Astrocyte (in vitro differentiated cells and primary cell): ENCODE measurements around the gene DISP3. TPM values are rescaled to one million over a fixed set of nuclear protein-coding genes. Genes with fewer than 3 reads are reported as not detected.

Experiments
- DNase-seq: peaks from one replicate; pipeline ENCODE4 v3.0.0-alpha.2; 2010; ENCODE audit warnings: low read depth
- FAIRE-seq: peaks from 2 replicates; lab custom pipeline; 2011; peaks lifted over from hg19 to GRCh38; lab: Jason Lieb, UNC
- H2AFZ ChIP-seq: 2 replicates; pipeline ENCODE4 v1.6.0; 2012; ENCODE audit warnings: low read depth, low read length, inconsistent platforms
- H3K27ac ChIP-seq: 2 replicates; pipeline ENCODE4 v1.5.1; 2011; ENCODE audit warnings: low read depth, low read length, inconsistent platforms
- H3K27me3 ChIP-seq: 2 replicates; pipeline ENCODE4 v1.6.0; 2011; ENCODE audit warnings: low read length, inconsistent platforms; ENCODE audit not compliant: insufficient read depth
- H3K36me3 ChIP-seq: 2 replicates; pipeline ENCODE4 v1.5.1; 2011; ENCODE audit warnings: low read length, inconsistent platforms; ENCODE audit not compliant: insufficient read depth
- H3K4me1 ChIP-seq: 2 replicates; pipeline ENCODE4 v1.5.1; 2011; ENCODE audit warnings: low read length, inconsistent platforms; ENCODE audit not compliant: insufficient read depth
- H3K4me2 ChIP-seq: 2 replicates; pipeline ENCODE4 v1.6.0; 2012; ENCODE audit warnings: low read length, inconsistent platforms
- H3K4me3 ChIP-seq: 2 replicates; pipeline ENCODE4 v1.5.1; 2011; ENCODE audit warnings: low read depth, mild to moderate bottlenecking, low read length, inconsistent platforms; ENCODE audit not compliant: insufficient read depth
- H3K79me2 ChIP-seq: 2 replicates; pipeline ENCODE4 v1.6.0; 2012; ENCODE audit warnings: mild to moderate bottlenecking, low read length, inconsistent platforms; ENCODE audit not compliant: insufficient read depth
- H3K9ac ChIP-seq: 2 replicates; pipeline ENCODE4 v1.6.0; 2012; ENCODE audit warnings: mild to moderate bottlenecking, low read length, inconsistent platforms
- H3K9me3 ChIP-seq: 2 replicates; pipeline ENCODE4 v1.5.1; 2012; ENCODE audit warnings: low read depth, mild to moderate bottlenecking, low read length, inconsistent platforms; ENCODE audit not compliant: insufficient read depth
- H4K20me1 ChIP-seq: 2 replicates; pipeline ENCODE4 v1.6.0; 2012; ENCODE audit warnings: low read length, inconsistent platforms; ENCODE audit not compliant: insufficient read depth
- H3K27ac Mint-ChIP-seq: one replicate; pipeline ENCODE4 v1.8.0; 2021; ENCODE audit warnings: mild to moderate bottlenecking, mixed read lengths; ENCODE audit not compliant: unreplicated experiment
- H3K27me3 Mint-ChIP-seq: one replicate; pipeline ENCODE4 v1.8.0; 2021; ENCODE audit warnings: low read depth, mixed read lengths; ENCODE audit not compliant: unreplicated experiment
- H3K36me3 Mint-ChIP-seq: one replicate; pipeline ENCODE4 v1.8.0; 2021; ENCODE audit warnings: low read depth, mixed read lengths; ENCODE audit not compliant: unreplicated experiment
- H3K4me1 Mint-ChIP-seq: one replicate; pipeline ENCODE4 v1.8.0; 2021; ENCODE audit warnings: low read depth, mixed read lengths; ENCODE audit not compliant: unreplicated experiment
- H3K4me3 Mint-ChIP-seq: one replicate; pipeline ENCODE4 v1.8.0; 2021; ENCODE audit warnings: mild to moderate bottlenecking, moderate library complexity, mixed read lengths; ENCODE audit not compliant: unreplicated experiment
- H3K9me3 Mint-ChIP-seq: one replicate; pipeline ENCODE4 v1.8.0; 2021; ENCODE audit warnings: mild to moderate bottlenecking, mixed read lengths; ENCODE audit not compliant: unreplicated experiment
- CTCF ChIP-seq: IDR thresholded peaks from 2 replicates; pipeline ENCODE4 v1.5.1; 2011; ENCODE audit warnings: low read depth, mild to moderate bottlenecking, inconsistent platforms, low read length, moderate library complexity; ENCODE audit not compliant: insufficient read depth
- EZH2 ChIP-seq: IDR thresholded peaks from 2 replicates; pipeline ENCODE4 v1.6.1; 2012; ENCODE audit warnings: mild to moderate bottlenecking, low read length, inconsistent platforms; ENCODE audit not compliant: insufficient read depth
- total RNA-seq: library from RNA; stranded (reverse); gene quantifications from 2 replicates; pipeline ENCODE4 v1.2.1, GENCODE V29; 2021

DISP3 gene
- total RNA-seq, 1 donor from 2014 or later = 0.32 TPM

GRCh38 chr1:11479375-11479979 is 522 bp downstream of the DISP3 start:
- Histone ChIP-seq H3K79me2 (no peaks in the 10 kb centered on the region), H3K9ac (peak overlapping the region; percentile 83), H3K36me3 (no peaks in the 10 kb centered on the region), H2AFZ (peak overlapping the region; percentile 92), H3K27me3 (peaks cover 28% of the 10 kb centered on the region), H3K4me1 (peaks cover 6% of the 10 kb centered on the region), H3K27ac (no peak overlapping the region), H3K4me3 (peak overlapping the region; percentile 52), H3K9me3 (no peaks in the 10 kb centered on the region), H3K4me2 (peak overlapping the region; percentile 87), H4K20me1 (no peaks in the 10 kb centered on the region)
- FAIRE-seq (no peak), DNase-seq (no peak)
- Mint-ChIP-seq H3K4me3 (peak overlapping the region; percentile 68), H3K36me3 (no peaks in the 10 kb centered on the region), H3K9me3 (peaks cover 7% of the 10 kb centered on the region), H3K27ac (no peak overlapping the region), H3K4me1 (peaks cover 3% of the 10 kb centered on the region), H3K27me3 (peaks cover 75% of the 10 kb centered on the region)
- TF ChIP-seq EZH2 (peak; percentile 84), CTCF (no peak)

- no peak for TF ChIP-seq CTCF
- TF ChIP-seq EZH2 = no peak
- Histone ChIP-seq H3K4me2 (no peak overlapping the region), H3K79me2 (no peaks in the 10 kb centered on the region), H4K20me1 (no peaks in the 10 kb centered on the region), H3K27ac (no peak overlapping the region), H3K9ac (no peak overlapping the region), H3K36me3 (no peaks in the 10 kb centered on the region), H3K4me3 (no peak overlapping the region), H3K9me3 (no peaks in the 10 kb centered on the region), H3K27me3 (peaks cover 33% of the 10 kb centered on the region), H3K4me1 (peaks cover 6% of the 10 kb centered on the region), H2AFZ (no peak overlapping the region)
- FAIRE-seq = no peak
- Mint-ChIP-seq H3K4me1 (peaks cover 3% of the 10 kb centered on the region), H3K36me3 (no peaks in the 10 kb centered on the region), H3K27me3 (peaks cover 72% of the 10 kb centered on the region), H3K4me3 (peak overlapping the region; percentile 28), H3K9me3 (peaks cover 6% of the 10 kb centered on the region), H3K27ac (no peak overlapping the region)
- no peak for DNase-seq
Observed at GRCh38 chr1:11481019-11481418, 2.1 kb downstream of the DISP3 start.

- H3K27ac ChIP-seq = no peak overlapping the region
- no peaks in the 10 kb centered on the region for H3K9me3 ChIP-seq
- no peak overlapping the region for H3K4me3 ChIP-seq
- no peaks in the 10 kb centered on the region for H3K79me2 ChIP-seq
- no peak overlapping the region for H3K4me2 ChIP-seq
- peaks cover 72% of the 10 kb centered on the region for H3K27me3 Mint-ChIP-seq
- H4K20me1 ChIP-seq = no peaks in the 10 kb centered on the region
- peaks cover 3% of the 10 kb centered on the region for H3K4me1 Mint-ChIP-seq
- H3K4me3 Mint-ChIP-seq = no peak overlapping the region
- FAIRE-seq (no peak), DNase-seq (no peak)
- peaks cover 6% of the 10 kb centered on the region for H3K9me3 Mint-ChIP-seq
- H3K27ac Mint-ChIP-seq = no peak overlapping the region
- no peaks in the 10 kb centered on the region for H3K36me3 ChIP-seq
- no peak overlapping the region for H2AFZ ChIP-seq
- no peak overlapping the region for H3K9ac ChIP-seq
- no peaks in the 10 kb centered on the region for H3K36me3 Mint-ChIP-seq
- H3K27me3 ChIP-seq = peaks cover 34% of the 10 kb centered on the region
- TF ChIP-seq EZH2 (no peak), CTCF (no peak)
- peaks cover 6% of the 10 kb centered on the region for H3K4me1 ChIP-seq
Observed at GRCh38 chr1:11482198-11482597, 3.2 kb downstream of the DISP3 start.
